ENCODE results near the gene BTD. TPM values are rescaled to one million over a fixed set of nuclear protein-coding genes. Genes with fewer than 3 reads are reported as not detected.

The BTD gene, protein sequence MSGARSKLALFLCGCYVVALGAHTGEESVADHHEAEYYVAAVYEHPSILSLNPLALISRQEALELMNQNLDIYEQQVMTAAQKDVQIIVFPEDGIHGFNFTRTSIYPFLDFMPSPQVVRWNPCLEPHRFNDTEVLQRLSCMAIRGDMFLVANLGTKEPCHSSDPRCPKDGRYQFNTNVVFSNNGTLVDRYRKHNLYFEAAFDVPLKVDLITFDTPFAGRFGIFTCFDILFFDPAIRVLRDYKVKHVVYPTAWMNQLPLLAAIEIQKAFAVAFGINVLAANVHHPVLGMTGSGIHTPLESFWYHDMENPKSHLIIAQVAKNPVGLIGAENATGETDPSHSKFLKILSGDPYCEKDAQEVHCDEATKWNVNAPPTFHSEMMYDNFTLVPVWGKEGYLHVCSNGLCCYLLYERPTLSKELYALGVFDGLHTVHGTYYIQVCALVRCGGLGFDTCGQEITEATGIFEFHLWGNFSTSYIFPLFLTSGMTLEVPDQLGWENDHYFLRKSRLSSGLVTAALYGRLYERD
- 12.7 TPM for total RNA-seq (ENCODE audit: unreplicated experiment)
- long read RNA-seq, partial matches to known transcripts = 0 of 1 reads
- long read RNA-seq, other reads (novel, unspliced or antisense) = 0 of 1 reads

DNA sequence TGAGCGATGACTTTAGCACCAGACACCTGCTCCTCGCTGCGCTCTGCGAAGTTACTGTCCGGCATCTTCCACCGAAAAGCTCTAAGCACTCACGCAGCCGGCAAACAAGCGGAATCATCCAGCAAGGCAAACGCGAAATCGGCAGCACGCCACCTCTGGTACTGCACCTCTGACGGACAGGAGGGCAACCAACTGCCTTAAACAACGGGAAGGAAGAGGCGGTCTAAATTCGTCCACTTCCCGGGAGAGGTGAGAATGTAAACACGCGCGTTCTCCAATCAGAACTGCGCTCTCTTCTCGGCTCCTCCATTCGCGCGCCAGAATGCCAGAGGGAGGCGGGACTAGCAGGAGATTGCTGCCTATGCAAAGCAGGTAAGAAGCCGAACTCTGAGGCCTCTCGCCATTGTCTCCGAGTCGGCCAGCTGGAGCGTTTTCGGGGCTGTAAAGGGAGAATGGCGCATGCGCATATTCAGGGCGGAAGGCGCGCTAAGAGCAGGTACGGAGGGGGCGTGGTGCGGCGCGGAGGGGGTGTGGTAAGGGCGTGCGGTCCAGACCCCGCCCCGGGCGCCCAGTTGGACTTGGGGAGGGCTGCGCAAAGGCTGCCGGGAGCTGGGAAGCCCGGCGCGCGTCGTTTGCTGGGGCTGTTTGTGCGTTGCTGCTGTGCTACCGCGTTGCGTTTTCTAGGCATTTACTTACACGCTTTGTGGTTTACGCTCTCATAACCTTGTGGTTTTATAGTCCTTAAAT, at the start of gene BTD, which contains the start of gene HACL1:
TSS of gene BTD (plus strand) at position 347 of the 747 bp plus-strand sequence. CDS start 33,695 bp downstream, outside the sequence.
TSS of gene HACL1 (minus strand) at position 171 of the 747 bp plus-strand sequence. CDS start at position 65, 106 bp downstream.
- Mint-ChIP-seq H3K4me3 (ENCODE audit: unreplicated experiment) (peak within 1 kb of the TSS; percentile 99), H3K27me3 (ENCODE audit: unreplicated experiment) (peaks cover 4% of the 10 kb centered on the region), H3K36me3 (ENCODE audit: unreplicated experiment) (peaks cover 13% of the 10 kb centered on the region), H3K9me3 (ENCODE audit: unreplicated experiment) (peaks cover 9% of the 10 kb centered on the region), H3K4me1 (ENCODE audit: low read depth, unreplicated experiment) (peaks cover 6% of the 10 kb centered on the region), H3K27ac (ENCODE audit: unreplicated experiment) (peak within 1 kb of the TSS; percentile 97)
- peak; percentile 98 for DNase-seq
- TF ChIP-seq, protein P1, sequence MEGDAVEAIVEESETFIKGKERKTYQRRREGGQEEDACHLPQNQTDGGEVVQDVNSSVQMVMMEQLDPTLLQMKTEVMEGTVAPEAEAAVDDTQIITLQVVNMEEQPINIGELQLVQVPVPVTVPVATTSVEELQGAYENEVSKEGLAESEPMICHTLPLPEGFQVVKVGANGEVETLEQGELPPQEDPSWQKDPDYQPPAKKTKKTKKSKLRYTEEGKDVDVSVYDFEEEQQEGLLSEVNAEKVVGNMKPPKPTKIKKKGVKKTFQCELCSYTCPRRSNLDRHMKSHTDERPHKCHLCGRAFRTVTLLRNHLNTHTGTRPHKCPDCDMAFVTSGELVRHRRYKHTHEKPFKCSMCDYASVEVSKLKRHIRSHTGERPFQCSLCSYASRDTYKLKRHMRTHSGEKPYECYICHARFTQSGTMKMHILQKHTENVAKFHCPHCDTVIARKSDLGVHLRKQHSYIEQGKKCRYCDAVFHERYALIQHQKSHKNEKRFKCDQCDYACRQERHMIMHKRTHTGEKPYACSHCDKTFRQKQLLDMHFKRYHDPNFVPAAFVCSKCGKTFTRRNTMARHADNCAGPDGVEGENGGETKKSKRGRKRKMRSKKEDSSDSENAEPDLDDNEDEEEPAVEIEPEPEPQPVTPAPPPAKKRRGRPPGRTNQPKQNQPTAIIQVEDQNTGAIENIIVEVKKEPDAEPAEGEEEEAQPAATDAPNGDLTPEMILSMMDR (IDR thresholded peaks at IDR 0.05; ENCODE audit: partially characterized antibody, unreplicated experiment) = no peak

DNA sequence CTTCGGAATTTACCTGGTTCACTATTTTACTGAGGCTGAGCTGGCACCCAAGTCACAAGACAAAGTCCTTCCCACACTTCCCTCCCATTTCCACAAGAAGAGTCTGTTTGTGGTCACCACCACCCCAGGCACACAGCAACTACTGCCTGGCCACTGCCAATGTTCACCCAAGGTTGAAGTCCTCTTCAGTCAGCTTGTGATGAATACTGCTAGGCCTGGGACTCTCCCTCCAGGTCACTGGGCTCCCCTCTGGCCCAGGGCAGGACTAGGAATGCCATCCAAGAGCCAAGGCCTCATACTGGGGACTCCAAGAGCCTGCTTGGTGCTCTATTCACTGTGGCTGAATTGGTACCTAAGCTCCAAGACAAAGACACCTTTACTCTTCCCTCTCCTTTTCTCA, 49.6 kb upstream of the BTD start:
- H3K4me3 Mint-ChIP-seq (ENCODE audit: unreplicated experiment) = no peak overlapping the region
- TF ChIP-seq, protein P1 (IDR thresholded peaks at IDR 0.05; ENCODE audit: partially characterized antibody, unreplicated experiment) = no peak
- DNase-seq = no peak
- H3K4me1 Mint-ChIP-seq (ENCODE audit: low read depth, unreplicated experiment) = no peaks in the 10 kb centered on the region
- H3K27ac Mint-ChIP-seq (ENCODE audit: unreplicated experiment) = no peak overlapping the region
- H3K9me3 Mint-ChIP-seq (ENCODE audit: unreplicated experiment) = peaks cover 2% of the 10 kb centered on the region
- H3K36me3 Mint-ChIP-seq (ENCODE audit: unreplicated experiment) = peaks cover 17% of the 10 kb centered on the region
- peaks cover 6% of the 10 kb centered on the region for H3K27me3 Mint-ChIP-seq (ENCODE audit: unreplicated experiment)

DNA sequence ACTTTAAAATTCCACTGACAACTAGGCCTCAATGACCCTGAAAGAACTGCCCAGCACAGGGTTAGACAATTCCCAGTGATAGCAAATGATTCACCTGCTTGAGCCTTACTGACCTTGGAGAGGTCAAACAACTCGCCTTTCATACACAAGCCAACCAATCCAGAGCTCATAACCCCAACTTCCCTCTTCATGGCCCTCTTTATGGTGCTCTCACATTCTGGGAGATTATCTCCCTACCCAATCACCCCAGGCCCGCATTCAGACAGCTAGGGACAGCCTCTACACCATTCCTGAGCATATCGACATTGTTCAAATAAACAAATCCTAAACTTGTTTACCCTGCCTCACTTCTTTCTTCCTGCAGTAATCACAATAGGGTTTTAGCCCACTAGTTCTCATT, 47.8 kb upstream of the BTD start:
- DNase-seq = no peak
- peaks cover 9% of the 10 kb centered on the region for H3K36me3 Mint-ChIP-seq (ENCODE audit: unreplicated experiment)
- TF ChIP-seq, protein P1 (IDR thresholded peaks at IDR 0.05; ENCODE audit: partially characterized antibody, unreplicated experiment) = no peak
- no peaks in the 10 kb centered on the region for H3K4me1 Mint-ChIP-seq (ENCODE audit: low read depth, unreplicated experiment)
- H3K4me3 Mint-ChIP-seq (ENCODE audit: unreplicated experiment) = no peak overlapping the region
- peaks cover 2% of the 10 kb centered on the region for H3K9me3 Mint-ChIP-seq (ENCODE audit: unreplicated experiment)
- peaks cover 6% of the 10 kb centered on the region for H3K27me3 Mint-ChIP-seq (ENCODE audit: unreplicated experiment)
- H3K27ac Mint-ChIP-seq (ENCODE audit: unreplicated experiment) = no peak overlapping the region

DNA sequence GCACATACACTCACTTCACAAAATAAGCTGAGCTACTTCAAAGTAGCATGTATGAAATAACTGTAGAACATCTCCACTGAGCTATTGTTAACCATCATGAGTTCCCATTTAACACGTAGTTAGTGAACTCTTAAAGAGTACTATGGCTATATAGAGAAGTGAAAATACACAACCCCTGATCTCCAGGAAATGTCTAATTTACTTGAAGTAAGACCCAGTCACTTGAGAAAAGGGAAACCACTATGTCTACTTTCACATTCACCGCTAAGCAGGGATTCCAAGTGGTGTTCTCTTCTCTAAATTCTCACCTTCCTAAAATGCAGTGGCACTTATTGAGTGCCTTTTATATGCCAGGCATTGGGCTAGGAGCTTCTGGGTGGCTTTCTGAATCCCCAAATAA, 45.0 kb upstream of the BTD start:
- no peaks in the 10 kb centered on the region for H3K9me3 Mint-ChIP-seq (ENCODE audit: unreplicated experiment)
- TF ChIP-seq, protein P1 (IDR thresholded peaks at IDR 0.05; ENCODE audit: partially characterized antibody, unreplicated experiment) = no peak
- no peak for DNase-seq
- H3K27ac Mint-ChIP-seq (ENCODE audit: unreplicated experiment) = no peak overlapping the region
- H3K27me3 Mint-ChIP-seq (ENCODE audit: unreplicated experiment) = peaks cover 4% of the 10 kb centered on the region
- no peak overlapping the region for H3K4me3 Mint-ChIP-seq (ENCODE audit: unreplicated experiment)
- H3K36me3 Mint-ChIP-seq (ENCODE audit: unreplicated experiment) = no peaks in the 10 kb centered on the region
- H3K4me1 Mint-ChIP-seq (ENCODE audit: low read depth, unreplicated experiment) = no peaks in the 10 kb centered on the region
